HG03354 (cell line): ENCODE data around the gene NAP1L4.

Experiments used
- ATAC-seq: cut with Tn5 transposase; IDR thresholded peaks from one replicate; pipeline ENCODE4 v1.9.1; 2021; ENCODE audit warnings: mild to moderate bottlenecking; ENCODE audit not compliant: unreplicated experiment, poor library complexity, severe bottlenecking

NAP1L4 gene

DNA sequence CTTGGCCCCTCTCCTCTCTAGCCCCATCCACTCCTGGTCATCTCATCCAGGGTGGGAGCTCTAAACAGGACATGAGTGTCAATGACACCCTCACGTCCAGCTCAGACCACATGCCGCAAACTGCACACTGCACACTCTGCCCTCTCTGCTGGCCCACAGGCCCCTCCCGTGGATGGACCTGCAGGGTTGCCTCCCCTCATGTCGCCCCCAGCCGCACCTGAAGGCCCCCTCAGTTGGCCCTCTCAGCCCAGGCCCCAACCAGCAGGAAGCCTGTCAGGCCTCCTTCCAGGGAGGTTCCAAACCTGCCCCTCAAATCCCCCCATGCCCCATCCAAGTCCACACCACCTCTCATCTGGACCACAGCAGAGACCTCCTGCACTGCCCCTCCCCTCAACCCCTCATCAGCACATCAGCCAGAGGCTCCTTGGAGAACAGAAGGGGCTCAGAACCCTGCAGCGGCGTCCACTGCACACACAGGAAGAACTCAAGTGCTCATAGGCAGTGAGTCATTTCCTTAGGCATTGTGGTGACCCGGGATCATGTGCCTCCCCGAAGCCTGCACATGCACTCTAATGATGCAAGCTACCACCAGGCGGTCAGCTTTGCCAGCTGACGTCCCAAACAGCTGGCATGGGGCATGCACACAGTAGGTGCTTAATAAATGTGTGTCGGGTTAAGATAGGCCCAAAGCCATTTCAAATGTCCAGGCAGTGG is 93.6 kb downstream of the NAP1L4 start:
- no peak for ATAC-seq

DNA sequence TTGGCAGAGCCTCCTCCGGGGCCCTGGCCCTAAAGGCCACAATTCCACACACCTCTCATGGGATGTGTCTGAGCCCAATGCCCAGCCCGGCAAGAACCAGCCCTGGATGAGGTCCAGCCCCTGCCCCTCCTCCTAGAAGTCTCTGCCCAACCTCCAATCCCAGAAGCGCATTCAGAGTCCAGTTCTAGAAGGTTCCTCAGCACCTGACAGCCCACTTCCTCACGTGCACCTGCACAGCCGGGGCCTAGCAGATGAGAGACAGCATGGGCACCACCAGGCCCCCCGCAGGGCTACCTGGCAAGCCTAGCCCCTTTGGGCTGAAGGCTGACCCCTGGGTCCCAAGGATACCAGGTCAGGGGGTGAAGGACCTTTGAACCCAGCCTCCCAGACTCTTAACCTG is 95.1 kb downstream of the NAP1L4 start:
- ATAC-seq = no peak

DNA sequence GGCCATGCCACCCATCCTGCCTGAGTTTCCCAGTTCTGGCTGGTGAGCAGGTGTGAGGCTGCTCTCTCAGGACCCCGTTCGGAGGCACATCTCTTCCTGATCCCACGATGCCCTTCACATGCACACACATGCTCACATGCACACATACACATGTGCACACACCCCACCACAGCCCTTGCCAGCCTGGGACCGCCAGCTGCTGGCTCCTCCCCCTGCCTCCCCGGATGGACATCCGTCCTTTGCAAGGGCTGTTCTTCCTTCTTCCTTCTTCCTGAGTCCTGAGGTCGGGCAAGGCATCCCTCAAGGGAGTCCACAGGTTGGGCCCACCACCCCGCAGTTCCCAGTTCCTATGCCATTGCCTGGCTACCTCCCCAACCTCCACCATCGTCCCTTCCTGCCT is 96.1 kb downstream of the NAP1L4 start:
- ATAC-seq = no peak
